GM08714 (cell line): ENCODE results near the gene ACVR2B.
"Not testable (repeated sequence)": the region's sequence is repeated elsewhere in the genome, so short reads cannot be mapped to it uniquely, and the experiment has no call there.

ENCODE experiments used
- H3K4me3 ChIP-seq: fragments of 200-500 bp; sonication (Bioruptor generic); 2 replicates; pipeline ENCODE4 v1.5.1; 2014; ENCODE audit warnings: mild to moderate bottlenecking, low read length, inconsistent platforms
- ZNF274 ChIP-seq: IDR thresholded peaks from 2 replicates; pipeline ENCODE4 v1.6.1; 2012; ENCODE audit warnings: mild to moderate bottlenecking, low read depth, low read length

ACVR2B gene

GRCh38 chr3:38453075-38453912 is at the start of gene ACVR2B:
Gene ACVR2B (plus strand): TSS chr3:38453890. CDS start chr3:38454323, 433 bp downstream.
- TF ChIP-seq ZNF274, result no peak
- peak within 1 kb of the TSS; percentile 76 for H3K4me3 ChIP-seq

- no peak for TF ChIP-seq ZNF274
Measured at GRCh38 chr3:38404286-38404685, 49.4 kb upstream of the ACVR2B start.

GRCh38 chr3:38411591-38411990 is 42.1 kb upstream of the ACVR2B start:
- no peak overlapping the region for H3K4me3 ChIP-seq
- no peak for TF ChIP-seq ZNF274

More at GRCh38 chr3:38404286-38404685, 49.4 kb upstream of the ACVR2B start:
- no peak overlapping the region for H3K4me3 ChIP-seq

GRCh38 chr3:38420758-38421157 is 32.9 kb upstream of the ACVR2B start:
- not testable (repeated sequence) for H3K4me3 ChIP-seq

GRCh38 chr3:38421679-38422336 is 31.9 kb upstream of the ACVR2B start:
- H3K4me3 ChIP-seq, result no peak overlapping the region
- no peak for TF ChIP-seq ZNF274

- not testable (repeated sequence) for H3K4me3 ChIP-seq
Measured at GRCh38 chr3:38426798-38427426, 26.8 kb upstream of the ACVR2B start.

- H3K4me3 ChIP-seq, result not testable (repeated sequence)
Measured at GRCh38 chr3:38432871-38433658, 20.6 kb upstream of the ACVR2B start.

- H3K4me3 ChIP-seq, result not testable (repeated sequence)
Measured at GRCh38 chr3:38433661-38434060, 20.0 kb upstream of the ACVR2B start.

- H3K4me3 ChIP-seq, result not testable (repeated sequence)
Measured at GRCh38 chr3:38438436-38439069, 15.1 kb upstream of the ACVR2B start.

- not testable (repeated sequence) for H3K4me3 ChIP-seq
Measured at GRCh38 chr3:38443205-38443604, 10.5 kb upstream of the ACVR2B start.

GRCh38 chr3:38446085-38446686 is 7.5 kb upstream of the ACVR2B start:
- H3K4me3 ChIP-seq, result no peak overlapping the region
- no peak for TF ChIP-seq ZNF274

GRCh38 chr3:38446812-38447211 is 6.9 kb upstream of the ACVR2B start:
- no peak for TF ChIP-seq ZNF274
- no peak overlapping the region for H3K4me3 ChIP-seq

GRCh38 chr3:38450853-38451252 is 2.8 kb upstream of the ACVR2B start:
- no peak for TF ChIP-seq ZNF274
- no peak overlapping the region for H3K4me3 ChIP-seq

- no peak for TF ChIP-seq ZNF274
- H3K4me3 ChIP-seq, result peak overlapping the region; percentile 76
Measured at GRCh38 chr3:38453913-38454177, 155 bp downstream of the ACVR2B start.
